HG02571 (cell line): Measurements from ENCODE around the gene TMEM81.

Experiments used
- ATAC-seq: cut with Tn5 transposase; IDR thresholded peaks from one replicate; pipeline ENCODE4 v1.9.1; 2021; ENCODE audit warnings: mild to moderate bottlenecking, moderate library complexity; ENCODE audit not compliant: unreplicated experiment

TMEM81 gene

GRCh38 chr1:205061227-205061626 is 23.0 kb downstream of the TMEM81 start:
- no peak for ATAC-seq

- ATAC-seq: no peak
Measured at GRCh38 chr1:205060746-205061145, 23.5 kb downstream of the TMEM81 start.

- ATAC-seq: no peak
Measured at GRCh38 chr1:205059660-205060059, 24.6 kb downstream of the TMEM81 start.

- no peak for ATAC-seq
Measured at GRCh38 chr1:205058853-205059252, 25.4 kb downstream of the TMEM81 start.

- no peak for ATAC-seq
Measured at GRCh38 chr1:205057808-205058575, 26.3 kb downstream of the TMEM81 start.

GRCh38 chr1:205056956-205057568 is 27.2 kb downstream of the TMEM81 start:
- no peak for ATAC-seq

- no peak for ATAC-seq
Measured at GRCh38 chr1:205056188-205056611, 28.1 kb downstream of the TMEM81 start.

- ATAC-seq: no peak
Measured at GRCh38 chr1:205054013-205054412, 30.2 kb downstream of the TMEM81 start.

GRCh38 chr1:205053296-205053695 is 31.0 kb downstream of the TMEM81 start:
- no peak for ATAC-seq

GRCh38 chr1:205052690-205053089 is 31.6 kb downstream of the TMEM81 start:
- ATAC-seq: no peak

GRCh38 chr1:205049479-205049878 is 34.8 kb downstream of the TMEM81 start:
- no peak for ATAC-seq

GRCh38 chr1:205048382-205048781 is 35.9 kb downstream of the TMEM81 start:
- no peak for ATAC-seq

GRCh38 chr1:205047764-205048231 is 36.5 kb downstream of the TMEM81 start:
- ATAC-seq: no peak

GRCh38 chr1:205046870-205047269 is 37.4 kb downstream of the TMEM81 start:
- no peak for ATAC-seq

- no peak for ATAC-seq
Measured at GRCh38 chr1:205045146-205045545, 39.1 kb downstream of the TMEM81 start.

- no peak for ATAC-seq
Measured at GRCh38 chr1:205044741-205045140, 39.5 kb downstream of the TMEM81 start.

- no peak for ATAC-seq
Measured at GRCh38 chr1:205043866-205044265, 40.4 kb downstream of the TMEM81 start.

GRCh38 chr1:205042911-205043806 is 41.1 kb downstream of the TMEM81 start, which contains the start of gene CNTN2:
TSS of gene CNTN2 (plus strand) at chr1:205043212. CDS start at chr1:205053186, 9,974 bp downstream.
- ATAC-seq: no peak

GRCh38 chr1:205041998-205042910 is 42.0 kb downstream of the TMEM81 start:
- no peak for ATAC-seq
